GM12892 (cell line): ENCODE data around the gene FANCE.

Source experiments
- POLR2A ChIP-seq: IDR thresholded peaks from 2 replicates; pipeline ENCODE4 v1.6.1; 2011; ENCODE audit warnings: low read depth, low read length, control low read depth
- POLR2AphosphoS5 ChIP-seq: IDR thresholded peaks from 2 replicates; pipeline ENCODE4 v1.6.1; 2011; ENCODE audit warnings: low read depth, low read length, control low read depth

DNA sequence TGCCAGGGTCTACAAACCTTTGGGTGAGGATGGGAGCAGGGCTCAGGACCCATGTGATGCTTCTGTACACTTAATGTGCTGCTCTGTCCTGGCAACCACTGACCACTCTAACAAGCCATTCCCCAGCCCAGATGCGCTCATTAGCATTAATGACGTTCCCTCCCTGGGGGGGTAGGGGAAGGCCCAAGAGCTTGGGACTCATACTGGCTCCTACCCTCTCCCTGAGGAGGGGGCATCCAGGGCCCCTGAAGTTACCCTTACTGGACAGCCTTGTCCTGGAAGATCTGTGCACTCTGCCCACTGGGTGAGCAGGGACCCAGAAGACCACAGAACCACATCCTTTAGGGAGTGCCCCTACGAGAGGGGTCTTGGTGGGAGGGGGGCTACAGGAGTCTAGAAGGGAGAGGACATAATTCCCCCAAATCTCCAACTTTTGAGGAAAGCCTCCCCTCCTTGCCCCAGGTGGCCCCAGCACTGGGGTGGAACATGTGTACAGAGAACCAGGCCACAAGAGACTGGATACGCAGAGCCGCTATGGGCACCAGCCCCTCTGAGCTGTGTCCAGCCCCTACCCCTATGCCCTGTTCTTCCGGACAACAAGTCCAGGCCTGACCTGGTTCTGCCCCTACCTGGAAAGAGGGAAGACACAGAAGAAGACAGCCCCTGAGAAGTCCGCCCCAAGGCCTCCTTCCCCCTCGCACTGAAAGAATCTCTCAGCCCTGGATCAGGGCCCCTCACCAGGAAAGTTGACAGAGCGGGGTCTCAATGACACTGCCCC, 43.3 kb downstream of the FANCE start:
- TF ChIP-seq POLR2A (no peak), POLR2AphosphoS5 (no peak)
